Progenitor cell of endocrine pancreas (in vitro differentiated cells): ENCODE data around the gene RILPL1. TPM values are rescaled to one million over a fixed set of nuclear protein-coding genes. Genes with fewer than 3 reads are reported as not detected.

Experiments
- DNase-seq: peaks from one replicate; pipeline ENCODE4 v3.0.0; 2021; ENCODE audit warnings: low spot score; ENCODE audit not compliant: unreplicated experiment
- H3K27ac Mint-ChIP-seq: 2 replicates; pipeline ENCODE4 v1.8.0; 2021; ENCODE audit warnings: mild to moderate bottlenecking, moderate library complexity, mixed read lengths
- H3K27me3 Mint-ChIP-seq: 2 replicates; pipeline ENCODE4 v1.8.0; 2021; ENCODE audit warnings: mixed read lengths
- H3K36me3 Mint-ChIP-seq: 2 replicates; pipeline ENCODE4 v1.8.0; 2022; ENCODE audit warnings: mixed read lengths; ENCODE audit not compliant: insufficient read depth
- H3K4me1 Mint-ChIP-seq: 2 replicates; pipeline ENCODE4 v1.8.0; 2021; ENCODE audit warnings: low read depth, mixed read lengths
- H3K4me3 Mint-ChIP-seq: 2 replicates; pipeline ENCODE4 v1.8.0; 2021; ENCODE audit warnings: low read depth, mild to moderate bottlenecking, moderate library complexity, mixed read lengths
- H3K9me3 Mint-ChIP-seq: 2 replicates; pipeline ENCODE4 v1.8.0; 2021; ENCODE audit warnings: low read depth, mixed read lengths
- CTCF ChIP-seq: fragments of 200-600 bp; sonication (generic); IDR thresholded peaks from one replicate; pipeline ENCODE4 v1.5.0; 2021; ENCODE audit warnings: antibody characterized with exemption, mild to moderate bottlenecking; ENCODE audit not compliant: unreplicated experiment
- total RNA-seq: library from RNA; stranded (reverse); gene quantifications from 2 replicates; pipeline ENCODE4 v1.2.1, GENCODE V29; 2021

RILPL1 gene
- total RNA-seq, 1 donor from 2014 or later, result 26.2 TPM

- Mint-ChIP-seq H3K27ac (no peak overlapping the region), H3K4me1 (peaks cover 6% of the 10 kb centered on the region), H3K27me3 (no peaks in the 10 kb centered on the region), H3K36me3 (peaks cover 16% of the 10 kb centered on the region), H3K9me3 (no peaks in the 10 kb centered on the region), H3K4me3 (no peak overlapping the region)
- DNase-seq, result no peak
- TF ChIP-seq CTCF, result no peak
Measured at GRCh38 chr12:123478762-123479161, 54.8 kb downstream of the RILPL1 start.

GRCh38 chr12:123478069-123478468 is 55.5 kb downstream of the RILPL1 start:
- Mint-ChIP-seq H3K4me3 (no peak overlapping the region), H3K36me3 (peaks cover 16% of the 10 kb centered on the region), H3K9me3 (no peaks in the 10 kb centered on the region), H3K27ac (no peak overlapping the region), H3K4me1 (peaks cover 6% of the 10 kb centered on the region), H3K27me3 (no peaks in the 10 kb centered on the region)
- DNase-seq, result no peak
- no peak for TF ChIP-seq CTCF

- no peak overlapping the region for H3K27ac Mint-ChIP-seq
- no peak for DNase-seq
- no peak overlapping the region for H3K4me3 Mint-ChIP-seq
- H3K36me3 Mint-ChIP-seq, result peaks cover 20% of the 10 kb centered on the region
- TF ChIP-seq CTCF, result no peak
- H3K4me1 Mint-ChIP-seq, result peaks cover 6% of the 10 kb centered on the region
- no peaks in the 10 kb centered on the region for H3K9me3 Mint-ChIP-seq
- no peaks in the 10 kb centered on the region for H3K27me3 Mint-ChIP-seq
Measured at GRCh38 chr12:123475246-123475703, 58.2 kb downstream of the RILPL1 start.

GRCh38 chr12:123474485-123475245 is 58.9 kb downstream of the RILPL1 start:
- no peak for TF ChIP-seq CTCF
- no peak for DNase-seq
- Mint-ChIP-seq H3K4me3 (no peak overlapping the region), H3K9me3 (no peaks in the 10 kb centered on the region), H3K4me1 (peaks cover 6% of the 10 kb centered on the region), H3K27ac (peak overlapping the region; percentile 22), H3K27me3 (no peaks in the 10 kb centered on the region), H3K36me3 (peaks cover 20% of the 10 kb centered on the region)

- Mint-ChIP-seq H3K4me3 (no peak overlapping the region), H3K4me1 (peaks cover 6% of the 10 kb centered on the region), H3K36me3 (peaks cover 18% of the 10 kb centered on the region), H3K27ac (no peak overlapping the region), H3K9me3 (no peaks in the 10 kb centered on the region), H3K27me3 (no peaks in the 10 kb centered on the region)
- no peak for DNase-seq
- TF ChIP-seq CTCF, result no peak
Measured at GRCh38 chr12:123472438-123472849, 61.1 kb downstream of the RILPL1 start.
